Measurements from ENCODE around the gene ENPP6.
"Not testable (repeated sequence)": the region's sequence is repeated elsewhere in the genome, so short reads cannot be mapped to it uniquely, and the experiment has no call there.

The ENPP6 gene

DNA sequence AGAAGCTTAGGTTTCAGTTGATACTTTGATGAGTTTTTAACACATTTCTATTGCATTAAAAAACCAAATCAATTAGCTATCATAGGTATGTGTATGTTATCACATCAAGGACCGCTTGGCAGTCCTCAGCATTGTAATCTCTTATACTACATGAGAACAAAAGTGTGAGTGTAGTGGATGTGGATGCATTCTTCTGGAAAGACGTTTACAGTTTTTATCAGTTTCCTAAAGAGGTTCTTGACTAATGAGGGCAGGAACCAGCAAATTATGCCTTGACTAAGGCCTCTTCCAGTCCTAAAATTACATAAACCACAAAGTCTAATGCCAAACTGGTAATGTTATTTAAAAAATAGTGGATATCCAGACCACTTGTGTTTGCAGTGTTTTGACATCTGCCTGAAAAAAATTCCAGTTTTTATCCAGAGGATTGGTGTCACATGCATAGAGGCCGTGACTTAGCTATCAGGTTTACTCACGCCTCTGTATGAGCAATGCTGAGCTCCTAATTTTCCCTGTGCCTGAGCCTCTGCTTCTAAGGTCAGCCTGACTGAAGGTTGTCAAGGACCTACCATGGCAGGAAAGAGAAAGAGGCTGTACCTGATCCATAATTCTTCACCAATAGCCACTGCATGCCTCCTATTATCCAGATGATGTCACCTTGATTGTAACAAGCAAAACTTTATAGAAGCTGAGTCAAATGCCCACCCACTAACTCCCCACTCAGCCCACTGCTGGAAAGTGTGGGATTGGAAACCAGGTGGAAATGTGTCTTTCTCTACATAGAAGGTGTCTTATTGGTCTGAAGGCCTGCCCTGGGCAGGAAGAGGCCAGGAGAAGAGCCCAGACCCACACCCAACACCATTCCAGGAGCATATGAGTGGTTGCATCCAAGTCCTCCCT is 68.7 kb downstream of the ENPP6 start:
- no peak for DNase-seq (ENCODE audit: low spot score)

DNA sequence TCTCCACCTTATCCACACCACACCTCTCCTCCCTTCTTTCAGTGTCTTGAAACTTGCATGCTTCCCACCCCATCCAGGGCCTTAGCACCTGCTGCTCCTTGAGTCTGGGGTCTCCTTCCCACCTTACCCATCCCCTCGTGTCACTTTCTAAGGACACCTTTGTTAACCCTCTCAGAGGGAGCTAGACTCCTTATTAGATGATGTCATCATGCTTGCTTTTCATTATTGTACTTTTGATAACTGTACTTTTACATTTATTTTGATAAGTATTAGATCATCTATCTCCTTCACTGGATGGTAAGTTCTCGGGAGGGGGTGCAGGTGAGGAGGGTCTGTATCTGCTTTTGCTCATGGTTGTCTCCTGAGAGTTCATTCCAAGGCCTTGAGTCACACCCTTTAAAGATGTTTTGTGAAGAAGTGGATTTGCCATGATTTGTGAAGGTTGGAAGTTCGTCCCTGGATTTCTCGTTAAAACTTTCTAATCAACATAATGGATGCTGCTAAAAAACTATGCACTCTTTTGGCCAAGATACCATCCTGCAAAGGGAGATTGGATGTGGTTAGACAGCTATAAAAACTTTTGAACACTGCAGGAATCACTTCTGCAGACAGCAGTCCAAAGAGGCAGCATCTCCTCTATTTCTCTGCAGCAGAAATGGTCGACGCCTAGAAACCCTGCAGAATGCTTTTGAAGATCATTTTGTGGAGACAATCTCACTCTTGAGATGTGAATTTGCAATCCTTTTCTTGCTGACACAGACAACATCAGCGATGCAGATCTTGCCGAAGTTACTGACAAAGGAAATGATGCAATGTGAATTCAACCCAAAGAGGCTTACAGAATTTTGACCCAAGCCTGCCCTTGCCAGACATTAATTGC is 69.6 kb downstream of the ENPP6 start:
- no peak for DNase-seq (ENCODE audit: low spot score)

DNA sequence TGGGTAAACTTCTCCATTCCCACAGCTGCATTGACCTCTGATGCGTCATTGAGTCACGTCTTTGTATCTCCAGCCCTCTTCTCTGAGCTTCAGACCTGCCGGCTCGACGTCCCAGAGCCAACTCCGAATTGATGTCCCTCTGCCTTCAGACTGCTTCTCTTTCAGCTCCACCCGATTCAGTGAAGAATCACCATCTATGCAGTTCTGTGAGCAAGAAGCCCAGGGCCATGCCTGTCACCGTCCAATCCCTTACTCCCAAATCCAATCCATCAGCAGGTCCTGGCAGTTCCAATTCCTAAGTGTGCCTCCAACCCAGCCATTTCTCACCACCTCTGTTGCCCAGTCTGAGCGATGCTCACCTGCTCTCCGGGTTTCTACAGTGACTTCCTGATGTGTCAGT is 70.7 kb downstream of the ENPP6 start:
- no peak for DNase-seq (ENCODE audit: low spot score)

DNA sequence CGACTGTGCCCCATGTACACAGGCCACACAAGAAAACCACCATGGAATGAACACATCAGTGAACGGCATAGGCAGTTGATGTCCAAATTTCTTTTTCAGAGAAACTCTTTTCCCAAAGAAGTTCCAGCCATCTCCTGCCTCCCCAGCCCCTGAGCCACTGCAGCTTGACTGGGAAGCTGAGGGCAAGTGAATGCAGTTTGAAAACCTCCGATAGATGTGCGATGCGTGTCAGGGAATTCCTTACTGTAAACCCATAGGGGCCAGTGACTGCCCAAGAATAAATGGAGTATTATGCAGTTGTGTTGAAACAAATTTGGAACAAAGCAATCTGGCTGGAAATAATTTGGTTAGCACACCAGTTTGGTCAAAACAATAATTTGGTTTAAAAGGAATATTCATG is 72.1 kb downstream of the ENPP6 start:
- no peak for DNase-seq (ENCODE audit: low spot score)

DNA sequence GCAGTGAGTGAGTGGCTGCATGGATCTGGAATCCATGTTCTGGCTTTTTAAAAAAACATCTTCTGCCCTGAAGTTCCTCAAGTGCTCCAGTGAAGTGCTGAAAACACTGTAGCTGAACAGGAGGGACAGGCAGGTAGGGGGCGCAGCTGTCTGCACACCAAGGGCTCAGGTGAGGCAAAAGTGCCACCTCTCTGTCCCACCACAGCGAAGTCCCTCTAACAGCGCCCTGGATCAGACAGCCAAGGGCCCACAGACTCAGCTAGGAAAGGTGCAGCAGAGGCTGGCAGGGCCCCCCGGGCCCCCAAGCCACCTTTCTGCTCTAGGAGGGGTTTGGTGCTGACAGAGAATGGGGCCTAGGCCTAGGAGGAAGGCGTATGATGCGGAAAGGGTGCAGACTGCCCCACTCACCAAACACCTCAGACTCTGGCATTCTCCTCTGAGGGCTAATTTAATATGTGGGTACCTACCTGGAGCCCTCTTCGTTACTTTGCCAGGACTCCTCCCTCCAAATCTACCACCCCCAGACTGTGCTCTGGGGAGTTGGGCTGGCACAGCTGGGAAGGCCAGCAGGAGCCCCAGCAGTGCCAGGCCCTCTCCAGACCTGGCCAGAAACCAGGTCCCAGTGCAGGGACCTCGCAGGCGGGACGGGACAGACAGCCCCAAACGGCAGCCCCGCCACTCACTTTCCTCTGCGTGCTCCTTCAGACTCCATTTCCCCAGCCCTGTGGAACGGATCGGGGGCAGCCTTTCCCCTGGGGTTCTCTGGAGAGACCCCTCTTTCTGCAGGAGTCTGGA is 73.7 kb downstream of the ENPP6 start:
- no peak for DNase-seq (ENCODE audit: low spot score)

DNA sequence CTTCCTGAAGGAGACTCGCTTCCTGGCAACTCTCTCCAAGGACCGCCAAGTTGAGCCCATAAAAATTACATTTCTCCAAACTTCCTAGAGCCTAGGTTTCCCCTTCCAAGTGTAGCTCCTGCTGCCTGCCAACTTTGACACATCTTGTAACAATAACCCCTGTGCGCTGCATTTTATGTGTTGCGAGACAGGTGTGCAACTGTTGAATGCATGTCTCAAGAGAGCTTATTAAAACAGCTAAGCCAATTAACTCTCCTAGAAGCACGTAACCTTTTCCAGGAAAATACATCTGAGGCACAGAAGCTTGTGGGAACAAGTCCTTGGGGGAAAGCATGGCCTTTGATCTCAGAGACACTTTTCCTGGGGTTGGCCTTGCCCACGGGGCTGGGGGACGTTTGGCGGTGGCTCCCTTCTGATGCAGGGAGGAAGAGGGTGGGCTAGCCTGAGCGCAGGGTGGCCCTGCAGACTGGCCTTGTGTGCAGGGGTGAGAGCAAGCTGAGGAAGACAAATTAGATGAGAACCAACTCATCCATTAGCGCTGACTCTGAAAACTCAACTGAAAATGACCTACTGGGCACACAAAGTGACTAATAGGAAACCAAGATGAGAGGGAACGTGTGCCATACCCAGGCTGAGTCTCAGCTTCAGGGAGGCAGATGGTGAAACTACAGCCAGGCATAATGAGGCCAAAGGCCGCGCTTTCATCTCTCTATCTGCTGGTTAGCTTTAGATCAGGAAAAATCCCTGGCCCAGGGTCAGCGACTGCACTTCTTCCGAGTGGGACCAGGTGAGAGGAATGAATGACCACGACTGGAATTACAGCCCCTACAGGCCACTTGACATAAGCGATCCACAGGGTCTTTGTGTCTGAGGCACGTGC is 75.3 kb downstream of the ENPP6 start:
- no peak for DNase-seq (ENCODE audit: low spot score)

DNA sequence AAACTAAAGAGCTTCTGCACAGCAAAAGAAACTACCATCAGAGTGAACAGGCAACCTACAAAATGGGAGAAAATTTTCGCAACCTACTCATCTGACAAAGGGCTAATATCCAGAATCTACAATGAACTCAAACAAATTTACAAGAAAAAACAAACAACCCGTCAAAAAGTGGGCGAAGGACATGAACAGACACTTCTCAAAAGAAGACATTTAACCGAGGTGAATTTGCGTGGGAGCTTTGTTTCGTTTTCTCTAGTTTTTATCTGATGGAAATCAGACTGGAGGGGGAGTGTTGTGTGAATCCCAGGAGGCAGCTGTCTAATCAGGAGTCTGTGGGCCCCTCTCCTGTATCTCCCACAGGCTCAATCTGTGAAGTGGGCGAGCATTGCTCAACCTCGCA is 76.8 kb downstream of the ENPP6 start:
- not testable (repeated sequence) for DNase-seq (ENCODE audit: low spot score)

DNA sequence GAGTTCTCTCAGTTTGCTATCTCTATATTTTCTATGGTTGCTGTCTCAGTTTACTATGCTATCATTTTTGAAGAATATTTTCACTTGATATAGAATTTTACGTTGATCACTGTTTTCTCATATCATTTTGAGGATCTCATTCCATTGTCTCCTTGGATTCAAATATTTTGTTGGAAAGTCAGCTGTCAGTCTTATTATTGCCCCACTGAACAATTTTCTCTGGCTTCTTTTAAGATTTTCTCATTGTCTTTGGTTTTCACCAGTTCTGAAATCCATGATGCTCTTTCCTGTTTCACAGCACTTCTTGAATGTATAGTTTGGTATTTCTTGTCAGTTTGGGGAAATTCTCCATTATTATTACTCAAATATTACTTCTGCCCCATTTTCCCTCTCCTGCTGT is 81.1 kb downstream of the ENPP6 start:
- no peak for DNase-seq (ENCODE audit: low spot score)

DNA sequence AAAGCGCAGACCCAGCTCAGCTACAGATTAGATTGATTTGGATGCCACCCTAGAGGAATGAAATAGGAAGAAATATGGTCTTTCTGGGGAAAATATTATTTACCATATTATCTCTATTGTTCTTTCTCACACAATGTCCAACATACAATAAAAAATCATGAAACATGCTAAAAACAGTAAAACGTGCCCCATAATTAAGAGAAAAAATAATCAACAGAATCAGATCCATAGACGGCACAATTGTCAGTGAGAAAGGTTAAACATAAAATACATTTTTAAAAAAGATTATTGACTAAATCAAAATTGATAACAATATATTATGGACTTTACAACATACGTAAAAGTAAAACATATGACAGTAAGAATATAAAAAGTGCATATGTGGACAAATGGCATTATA is 90.9 kb downstream of the ENPP6 start:
- no peak for DNase-seq (ENCODE audit: low spot score)

DNA sequence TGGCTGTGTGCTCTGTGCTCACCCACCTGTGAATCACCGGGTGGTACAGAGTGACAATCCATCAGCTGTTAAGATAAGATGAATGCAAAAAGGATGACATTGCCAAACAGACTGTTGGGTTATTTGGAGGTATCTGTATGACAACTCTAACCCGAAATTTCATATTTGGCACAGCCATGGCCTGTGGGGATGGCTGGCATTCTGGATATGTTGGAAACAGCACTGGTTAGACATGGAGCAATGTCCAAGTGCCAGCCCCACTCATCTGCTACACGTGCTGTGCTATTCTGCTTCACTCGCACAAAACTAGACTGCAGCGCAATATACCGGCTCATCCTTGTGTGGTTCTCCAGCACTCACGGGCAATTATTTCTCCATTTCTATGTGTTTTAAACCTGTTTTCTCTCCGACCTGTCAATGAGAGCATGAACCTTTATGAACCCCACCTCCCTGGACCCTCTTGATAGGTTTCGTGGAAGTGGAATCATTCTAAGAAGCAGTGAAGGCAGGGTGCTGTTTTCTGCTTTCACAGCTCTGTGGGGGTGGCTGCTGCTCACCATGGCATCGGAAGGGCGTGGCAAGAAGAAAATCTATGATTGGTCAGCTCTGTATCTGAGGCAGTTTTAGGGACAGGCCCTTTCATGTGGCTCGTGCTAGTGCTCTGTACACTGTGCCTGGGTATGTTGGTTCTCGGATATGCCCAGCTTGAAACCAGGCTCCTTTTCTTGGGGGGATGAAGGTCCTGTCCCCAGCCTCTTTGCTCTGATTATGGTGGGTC is 94.9 kb downstream of the ENPP6 start:
- DNase-seq (ENCODE audit: low spot score) = no peak

DNA sequence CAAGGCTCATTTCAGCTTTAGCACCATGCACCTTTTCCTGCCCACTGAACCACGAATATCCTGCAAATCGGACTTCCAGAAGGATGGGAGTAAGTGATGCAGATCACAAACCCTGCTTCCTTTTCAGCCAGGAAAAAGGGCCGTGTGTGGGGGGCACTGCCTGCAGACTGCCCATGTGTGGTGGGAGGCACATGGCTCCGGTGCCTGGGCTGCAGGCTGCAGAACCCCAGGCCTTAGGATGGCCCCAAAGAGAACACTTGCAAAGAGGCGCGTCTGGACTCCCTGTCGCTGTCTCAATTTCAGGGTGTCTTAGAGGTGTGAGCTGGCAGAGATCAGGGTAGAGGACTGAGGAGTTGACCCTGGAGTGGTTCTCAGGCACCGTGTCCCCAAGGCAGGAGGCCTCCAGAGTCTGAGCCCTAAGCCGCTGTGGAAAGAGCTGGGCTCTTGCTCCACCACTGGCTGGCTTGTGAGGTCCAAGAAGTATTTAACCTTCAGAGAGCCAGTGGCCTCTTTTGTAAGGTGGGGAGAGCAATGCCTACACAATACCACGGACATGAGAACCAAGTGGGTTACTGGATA is 97.0 kb downstream of the ENPP6 start:
- no peak for DNase-seq (ENCODE audit: low spot score)

DNA sequence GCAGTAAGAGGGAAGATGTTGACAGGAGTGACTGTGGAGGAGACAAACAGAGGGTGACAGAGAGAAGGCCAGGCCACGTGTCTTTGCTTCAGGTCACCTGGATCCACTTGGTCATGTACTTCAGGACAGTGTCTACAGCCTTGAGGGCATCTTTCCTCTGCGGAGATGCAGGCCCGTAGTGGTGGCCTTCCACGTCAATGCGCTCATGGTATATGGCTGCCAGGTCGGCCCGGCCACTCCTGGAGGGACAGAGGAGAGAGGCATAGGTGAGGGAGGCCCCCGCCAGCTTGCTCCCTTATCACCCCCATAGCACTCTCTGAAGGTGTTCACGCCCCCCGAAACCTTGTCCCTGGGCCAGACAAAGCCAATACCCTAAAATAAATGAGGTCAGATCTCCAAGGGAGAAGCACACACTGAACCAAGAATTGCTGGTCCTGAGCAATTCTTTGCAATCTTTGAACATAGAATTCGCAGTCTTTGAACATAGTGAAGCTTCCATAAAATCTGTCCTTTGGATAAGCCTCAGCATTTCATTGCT is 99.9 kb downstream of the ENPP6 start:
- DNase-seq (ENCODE audit: low spot score) = no peak

DNA sequence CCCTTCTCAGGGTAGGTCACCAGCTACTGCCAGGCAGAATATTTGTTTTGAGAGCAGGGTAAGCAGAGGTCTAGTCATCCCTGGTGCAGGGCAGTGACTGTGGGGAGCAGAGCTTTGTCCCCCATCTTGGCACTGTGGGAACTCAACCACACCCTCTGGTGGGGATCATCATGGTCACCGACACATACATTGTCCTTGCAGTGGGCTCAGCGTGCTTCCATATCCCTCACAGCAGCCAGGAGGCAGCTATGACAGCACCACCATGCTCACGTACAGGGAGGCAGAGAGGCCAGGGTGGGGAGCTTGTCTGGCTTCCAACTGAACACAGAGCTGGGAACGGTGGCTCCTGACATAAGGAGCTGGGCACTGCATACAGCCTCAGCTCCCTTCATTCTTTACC is 102.3 kb downstream of the ENPP6 start:
- DNase-seq (ENCODE audit: low spot score) = no peak

DNA sequence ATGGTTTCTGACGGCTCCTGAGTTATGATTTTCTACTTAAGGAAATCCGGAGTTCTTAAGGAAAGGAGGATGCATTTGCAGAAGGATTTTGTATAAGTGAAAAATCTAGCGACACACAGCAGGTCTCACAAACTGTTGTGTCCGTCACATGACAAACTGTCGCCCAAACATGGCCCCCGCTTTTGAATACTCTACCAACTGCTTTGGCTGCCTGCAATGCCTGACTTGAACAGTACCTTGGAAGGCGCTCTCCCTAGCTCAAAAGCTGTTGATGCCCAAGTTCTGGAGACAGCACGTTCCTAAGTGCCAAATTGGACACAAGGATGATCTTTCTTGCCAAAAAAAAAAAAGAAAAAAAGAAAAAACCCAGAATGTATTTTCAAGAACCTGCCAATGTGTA is 103.2 kb downstream of the ENPP6 start:
- no peak for DNase-seq (ENCODE audit: low spot score)

DNA sequence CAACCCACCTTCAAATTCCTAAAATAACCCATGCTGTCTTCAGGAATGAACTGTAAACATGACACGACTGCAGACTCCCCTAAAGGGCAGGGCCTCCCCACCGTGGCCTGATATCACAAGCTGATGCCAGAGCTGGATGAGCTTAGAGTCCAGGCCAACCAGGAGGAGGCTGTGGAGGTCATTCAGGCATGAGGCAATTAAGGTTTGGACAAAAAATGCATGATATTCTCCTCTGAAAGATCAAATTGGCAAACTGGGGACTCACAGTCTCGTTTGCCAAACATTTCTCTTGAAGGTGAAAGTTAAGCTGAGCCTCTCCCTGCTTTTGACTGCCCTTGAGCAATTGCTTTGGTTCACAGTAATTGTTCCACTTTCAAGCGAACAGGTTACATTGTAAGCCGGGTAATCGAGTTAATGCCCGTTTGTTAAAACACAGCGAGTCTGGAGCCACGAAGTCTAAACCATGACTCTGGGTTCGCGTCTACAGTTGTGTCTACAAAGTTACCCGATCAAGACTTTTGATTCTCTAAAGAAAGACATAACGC is 105.6 kb downstream of the ENPP6 start:
- DNase-seq (ENCODE audit: low spot score) = no peak

DNA sequence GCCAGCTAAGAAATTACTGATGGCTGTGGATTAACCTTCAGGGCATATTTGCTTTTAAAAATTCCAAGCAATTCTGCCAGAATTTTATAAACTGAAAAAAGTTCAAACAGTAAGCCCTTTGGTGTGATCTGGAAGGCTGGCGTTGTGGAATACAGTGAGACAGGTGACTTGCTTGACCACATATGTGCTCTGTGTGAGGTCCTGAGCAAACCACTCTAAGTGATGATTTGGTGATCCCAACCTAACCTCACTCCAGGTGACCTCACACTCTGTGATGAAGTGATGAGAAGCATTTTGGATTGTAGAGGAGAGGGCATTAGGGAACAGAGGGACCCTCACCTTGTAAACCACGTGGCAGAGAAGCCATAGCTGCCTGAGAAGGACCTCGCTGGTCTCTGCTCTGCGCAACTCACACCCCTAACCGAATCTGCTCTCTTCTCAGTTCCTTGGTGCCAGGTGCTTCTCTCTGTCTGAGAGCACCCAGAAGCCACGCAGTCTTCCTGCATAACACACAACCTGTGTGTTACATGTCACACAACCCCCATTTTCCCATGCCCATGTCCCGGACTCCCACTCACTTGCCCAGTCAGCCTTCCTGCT is 106.3 kb downstream of the ENPP6 start:
- DNase-seq (ENCODE audit: low spot score) = no peak

DNA sequence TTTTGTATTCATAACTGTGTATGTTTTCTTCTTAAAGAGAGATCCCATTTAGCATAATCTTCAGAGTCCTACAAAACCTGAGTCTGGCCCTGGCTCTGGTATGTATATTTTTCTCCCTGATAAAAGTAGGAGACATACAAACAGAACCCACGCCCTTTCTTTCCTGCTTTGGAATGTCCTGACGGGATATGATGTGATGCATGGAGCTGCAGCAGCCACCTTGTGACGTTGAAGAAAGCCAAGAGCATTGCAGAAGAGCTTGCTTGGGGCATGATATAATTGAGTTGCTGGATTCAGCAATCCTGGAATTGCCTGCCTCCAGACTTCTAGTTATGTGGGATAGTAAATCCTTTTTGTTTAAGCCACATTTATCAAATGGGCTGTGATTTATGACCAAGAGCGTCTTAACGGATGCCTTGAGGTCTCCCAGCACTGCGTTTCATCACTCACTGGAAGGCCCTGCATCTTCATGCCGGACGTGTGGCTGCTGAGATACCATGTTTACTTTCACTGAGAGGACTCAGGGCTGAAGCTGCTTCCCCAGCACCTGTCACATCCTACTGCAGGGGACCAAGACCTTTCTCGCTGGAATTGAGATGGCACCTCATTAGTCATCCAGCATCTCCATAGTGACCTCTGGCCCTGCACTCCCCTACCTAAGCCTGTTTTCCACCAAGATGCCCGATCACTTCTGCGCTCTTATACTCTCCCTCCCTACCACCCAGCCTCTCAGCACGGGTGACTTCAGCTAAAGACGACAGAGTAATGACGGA is 107.0 kb downstream of the ENPP6 start:
- DNase-seq (ENCODE audit: low spot score) = no peak

DNA sequence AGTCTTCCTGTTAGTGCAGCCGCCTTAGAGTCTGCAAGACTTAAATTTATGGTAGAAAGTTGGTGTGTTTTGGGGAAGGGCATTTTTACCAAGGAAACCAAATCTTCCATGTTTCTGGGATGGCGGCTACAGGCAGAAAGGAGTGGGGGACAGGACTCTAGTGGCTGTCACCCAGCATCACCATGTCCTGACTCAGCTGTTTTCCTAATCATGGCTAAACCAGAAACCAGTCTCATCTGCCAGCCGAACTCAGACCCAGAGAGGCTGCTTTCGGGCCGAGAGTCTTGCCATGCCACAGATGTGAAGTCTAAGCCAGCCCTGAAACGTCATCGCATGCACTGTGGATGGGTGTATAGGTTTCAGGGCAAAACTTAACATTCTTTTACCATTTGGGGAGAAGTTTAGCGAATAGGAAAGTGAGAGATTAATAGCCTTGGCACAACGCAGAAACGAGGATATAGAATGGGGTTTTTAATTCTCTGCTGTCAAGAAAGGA is 109.6 kb downstream of the ENPP6 start:
- DNase-seq (ENCODE audit: low spot score) = no peak

Data from LoVo (cell line).